Ishikawa (cell line): ENCODE measurements around the gene ZNF26.

Source experiments
- CEBPB ChIP-seq: IDR thresholded peaks from 2 replicates; pipeline ENCODE4 v1.6.1; 2012
- CREB1 ChIP-seq: IDR thresholded peaks from 2 replicates; pipeline ENCODE4 v1.6.1; 2012; ENCODE audit warnings: low read depth
- EP300 ChIP-seq: IDR thresholded peaks from 2 replicates; pipeline ENCODE4 v1.6.1; 2012; ENCODE audit warnings: borderline replicate concordance
- FOXM1 ChIP-seq: IDR thresholded peaks from 2 replicates; pipeline ENCODE4 v1.6.1; 2012; ENCODE audit warnings: low read depth, borderline replicate concordance
- MAX ChIP-seq: IDR thresholded peaks from 2 replicates; pipeline ENCODE4 v1.6.1; 2012
- NFIC ChIP-seq: IDR thresholded peaks from 2 replicates; pipeline ENCODE4 v1.6.1; 2012
- RAD21 ChIP-seq: IDR thresholded peaks from 2 replicates; pipeline ENCODE4 v1.6.1; 2012; ENCODE audit warnings: low read depth
- REST ChIP-seq: IDR thresholded peaks from 2 replicates; pipeline ENCODE4 v1.6.1; 2012; ENCODE audit warnings: low read depth, mild to moderate bottlenecking
- TAF1 ChIP-seq: IDR thresholded peaks from 2 replicates; pipeline ENCODE4 v1.6.1; 2012; ENCODE audit warnings: low read depth, mild to moderate bottlenecking
- TCF12 ChIP-seq: IDR thresholded peaks from 2 replicates; pipeline ENCODE4 v1.6.1; 2012; ENCODE audit warnings: low read depth
- TEAD4 ChIP-seq: IDR thresholded peaks from 2 replicates; pipeline ENCODE4 v1.6.1; 2012
- YY1 ChIP-seq: IDR thresholded peaks from 2 replicates; pipeline ENCODE4 v1.6.1; 2012; ENCODE audit warnings: low read depth
- ZBTB7A ChIP-seq: IDR thresholded peaks from 2 replicates; pipeline ENCODE4 v1.6.1; 2012; ENCODE audit warnings: low read depth

- no peak for TF ChIP-seq EP300
- TF ChIP-seq REST, result no peak
- TF ChIP-seq MAX, result no peak
- no peak for TF ChIP-seq YY1
- no peak for TF ChIP-seq CEBPB
- TF ChIP-seq FOXM1, result no peak
- TF ChIP-seq NFIC, result no peak
- TF ChIP-seq TAF1, result no peak
- no peak for TF ChIP-seq TCF12
- no peak for TF ChIP-seq ZBTB7A
- TF ChIP-seq RAD21, result no peak
- TF ChIP-seq TEAD4, result no peak
- no peak for TF ChIP-seq CREB1
Measured at GRCh38 chr12:132941336-132941954, 44.7 kb upstream of the ZNF26 start.
